Measurements from ENCODE around the gene IMPDH2. TPM values are rescaled to one million over a fixed set of nuclear protein-coding genes. Genes with fewer than 3 reads are reported as not detected.
"Not testable (repeated sequence)": the region's sequence is repeated elsewhere in the genome, so short reads cannot be mapped to it uniquely, and the experiment has no call there.

The IMPDH2 gene
- total RNA-seq, 4 donors from 2014 or later: 123 to 278 (median 200) TPM

DNA sequence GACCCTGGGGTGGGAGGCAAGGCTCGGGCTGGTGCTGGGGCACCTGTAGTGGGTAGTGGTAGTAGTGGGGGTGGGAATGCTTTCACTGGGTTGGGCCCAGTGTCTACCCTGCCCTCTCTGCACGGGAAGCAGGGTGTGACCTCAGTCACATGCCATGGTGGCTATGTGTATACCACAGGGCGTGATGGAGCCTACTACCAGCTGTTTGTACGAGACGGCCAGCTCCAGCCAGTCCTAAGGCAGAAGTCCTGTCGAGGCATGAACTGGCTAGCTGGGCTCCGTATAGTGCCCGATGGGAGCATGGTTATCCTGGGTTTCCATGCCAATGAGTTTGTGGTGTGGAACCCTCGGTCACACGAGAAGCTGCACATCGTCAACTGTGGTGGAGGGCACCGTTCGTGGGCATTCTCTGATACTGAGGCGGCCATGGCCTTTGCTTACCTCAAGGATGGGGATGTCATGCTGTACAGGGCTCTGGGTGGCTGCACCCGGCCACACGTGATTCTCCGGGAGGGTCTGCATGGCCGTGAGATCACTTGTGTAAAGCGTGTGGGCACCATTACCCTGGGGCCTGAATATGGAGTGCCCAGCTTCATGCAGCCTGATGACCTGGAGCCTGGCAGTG lies 16.0 kb downstream of the IMPDH2 start:
- peaks cover 10 to 60% (median 20%) of the 10 kb centered on the region in 3 donors for H3K4me1 ChIP-seq
- H3K36me3 ChIP-seq: peaks cover 11 to 64% (median 23%) of the 10 kb centered on the region in 3 donors
- no peak overlapping the region for H3K4me3 ChIP-seq
- intact Hi-C loops (cut with DNase I): no loop called here
- no peaks in the 10 kb centered on the region for H3K9me3 ChIP-seq
- DNase-seq: no peak
- H3K27ac ChIP-seq: no peak overlapping the region
- 77 to 83% methylated on average over 6 to 9 of the region's 19 CpGs for WGBS, 2 donors
- no peak for TF ChIP-seq CTCF (IDR thresholded peaks at IDR 0.05)
- TF ChIP-seq POLR2A (IDR thresholded peaks at IDR 0.05): no peak
- H3K27me3 ChIP-seq: no peaks in the 10 kb centered on the region

- H3K27ac ChIP-seq: no peak overlapping the region
- peaks cover 11 to 64% (median 23%) of the 10 kb centered on the region in 3 donors for H3K36me3 ChIP-seq
- H3K9me3 ChIP-seq: no peaks in the 10 kb centered on the region
- TF ChIP-seq POLR2A (IDR thresholded peaks at IDR 0.05) (no peak), CTCF (IDR thresholded peaks at IDR 0.05) (no peak)
- no peaks in the 10 kb centered on the region for H3K27me3 ChIP-seq
- 40 to 80% methylated on average over 1 of the region's 17 CpGs for WGBS, 2 donors
- H3K4me1 ChIP-seq: peaks cover 14 to 60% (median 21%) of the 10 kb centered on the region in 3 donors
- no peak for DNase-seq
- H3K4me3 ChIP-seq: no peak overlapping the region
- intact Hi-C loops (cut with DNase I): no loop called here
These were observed 16.7 kb downstream of the IMPDH2 start for GRCh38 chr3:49012441-49013017.

DNA sequence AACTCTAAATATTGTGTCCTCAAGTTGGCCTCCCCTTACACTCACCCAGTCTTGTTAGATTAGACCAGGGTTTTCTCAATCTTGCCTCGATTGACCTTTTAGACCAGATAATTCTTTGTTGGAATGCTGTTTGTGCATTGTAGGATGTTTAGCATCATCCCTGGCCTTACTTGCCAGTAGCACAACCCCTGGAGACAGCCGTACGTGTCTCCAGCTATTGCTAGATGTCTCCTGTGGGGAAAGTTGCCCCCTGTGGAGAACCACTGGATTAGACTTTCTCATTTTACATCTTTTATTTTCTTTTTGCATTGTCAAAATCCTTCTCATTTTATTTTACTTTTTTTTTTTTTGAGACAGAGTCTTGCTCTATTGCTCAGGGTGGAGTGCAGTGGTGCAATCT lies 19.8 kb downstream of the IMPDH2 start:
- H3K36me3 ChIP-seq: peaks cover 0 to 40% (median 7%) of the 10 kb centered on the region in 3 donors
- WGBS, 2 donors: 77 to 87% methylated on average over 3 of the region's 3 CpGs
- no peaks in the 10 kb centered on the region for H3K9me3 ChIP-seq
- no peaks in the 10 kb centered on the region for H3K27me3 ChIP-seq
- TF ChIP-seq CTCF (IDR thresholded peaks at IDR 0.05) (no peak), POLR2A (IDR thresholded peaks at IDR 0.05) (no peak)
- no peak for DNase-seq
- intact Hi-C loops (cut with DNase I): no loop called here
- H3K4me3 ChIP-seq: no peak overlapping the region
- no peak overlapping the region for H3K27ac ChIP-seq
- peaks cover 7 to 60% (median 23%) of the 10 kb centered on the region in 3 donors for H3K4me1 ChIP-seq

DNA sequence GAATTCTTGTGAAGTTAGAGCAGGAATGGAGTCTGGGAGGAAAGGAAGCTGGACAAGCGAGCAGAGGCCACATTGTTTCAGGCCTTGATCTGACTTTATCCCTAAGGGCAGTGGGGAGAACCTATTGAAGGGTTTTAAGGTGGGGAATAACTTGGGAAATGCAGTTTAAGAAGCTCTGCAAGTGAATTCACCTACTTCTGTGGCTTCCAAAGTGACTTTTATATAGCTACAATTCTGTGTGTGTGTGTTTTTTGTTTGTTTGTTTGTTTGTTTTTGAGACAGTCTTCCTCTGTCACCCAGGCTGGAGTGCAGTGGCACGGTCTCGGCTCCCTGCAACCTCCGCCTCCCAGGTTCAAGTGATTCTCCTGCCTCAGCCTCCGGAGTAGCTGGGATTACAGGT lies 20.6 kb downstream of the IMPDH2 start:
- intact Hi-C loops (cut with DNase I); H3K27me3 ChIP-seq; H3K9me3 ChIP-seq; DNase-seq: not testable (repeated sequence)
- Histone ChIP-seq H3K36me3 (peaks cover 0 to 32% (median 0%) of the 10 kb centered on the region in 3 donors), H3K4me1 (peaks cover 7 to 57% (median 23%) of the 10 kb centered on the region in 3 donors), H3K27ac (peak overlapping the region; percentile 84 to 98 (median 94)), H3K4me3 (peak overlapping the region in 3 of 4 donors; percentile 58 to 90 (median 73))
- 85 to 88% methylated on average over 4 to 5 of the region's 5 CpGs for WGBS, 2 donors

GRCh38 chr3:49007771-49008528 lies 21.2 kb downstream of the IMPDH2 start:
- 19 to 37% methylated on average over 11 to 18 of the region's 41 CpGs for WGBS, 2 donors
- Histone ChIP-seq H3K27ac (peak overlapping the region; percentile 84 to 98 (median 94)), H3K4me3 (peak overlapping the region; percentile 46 to 90 (median 66)), H3K36me3 (peaks cover 0 to 25% (median 0%) of the 10 kb centered on the region in 3 donors), H3K27me3 (no peaks in the 10 kb centered on the region), H3K9me3 (no peaks in the 10 kb centered on the region), H3K4me1 (peaks cover 7 to 50% (median 20%) of the 10 kb centered on the region in 3 donors)
- no peak for TF ChIP-seq CTCF (IDR thresholded peaks at IDR 0.05)
- peak in 1 of 4 donors; percentile 16 for TF ChIP-seq POLR2A (IDR thresholded peaks at IDR 0.05)
- peak; percentile 55 for DNase-seq
- intact Hi-C loops (cut with DNase I): no loop called here
